OCI-LY7 (cell line): ENCODE data around the gene ROM1. TPM values are rescaled to one million over a fixed set of nuclear protein-coding genes. Genes with fewer than 3 reads are reported as not detected.

Experiments used
- BruUV-seq: library from RNA; stranded (reverse); fragments of 400-500 nt; replicated peaks from 2 replicates; lab custom pipeline; 2021; lab: Mats Ljungman, UMichigan
- CTCF ChIA-PET: fragments of 300-600 bp; sonication (Branson Sonifier 250); formaldehyde crosslinking; loops from one replicate; lab custom pipeline; 2022; ENCODE audit warnings: antibody characterized with exemption; ENCODE audit not compliant: unreplicated experiment; lab: Charles Lee
- POLR2A ChIA-PET: fragments of 300-600 bp; sonication (Branson Sonifier 250); formaldehyde crosslinking; loops from one replicate; lab custom pipeline; 2022; ENCODE audit warnings: antibody characterized with exemption; lab: Charles Lee
- DNase-seq: peaks from one replicate; pipeline ENCODE4 v3.0.0-alpha.2; 2015; ENCODE audit warnings: low spot score
- H2AFZ ChIP-seq: fragments of 200-600 bp; sonication (generic), shearing (Covaris generic); 2 replicates; pipeline ENCODE4 v1.6.1; 2014; ENCODE audit warnings: mild to moderate bottlenecking, antibody characterized with exemption, low read length, moderate library complexity
- H3K27ac ChIP-seq: fragments of 200-600 bp; sonication (generic); 2 replicates; pipeline ENCODE4 v1.5.1; 2014; ENCODE audit warnings: mixed run types, low read depth, mild to moderate bottlenecking, moderate library complexity, low read length, inconsistent platforms; ENCODE audit not compliant: poor library complexity, severe bottlenecking
- H3K36me3 ChIP-seq: fragments of 200-600 bp; sonication (generic); 2 replicates; pipeline ENCODE4 v1.6.1; 2014; ENCODE audit warnings: mild to moderate bottlenecking, antibody characterized with exemption, low read length, moderate library complexity, mixed read lengths; ENCODE audit not compliant: insufficient read depth
- H3K4me1 ChIP-seq: fragments of 200-600 bp; sonication (generic); 2 replicates; pipeline ENCODE4 v1.5.1; 2014; ENCODE audit warnings: mild to moderate bottlenecking, low read length; ENCODE audit not compliant: insufficient read depth, poor library complexity, severe bottlenecking
- H3K4me2 ChIP-seq: fragments of 200-600 bp; sonication (generic); 2 replicates; pipeline ENCODE4 v1.6.1; 2014; ENCODE audit warnings: mild to moderate bottlenecking, low read length
- H3K4me3 ChIP-seq: fragments of 200-600 bp; sonication (generic); 2 replicates; pipeline ENCODE4 v1.5.1; 2014; ENCODE audit warnings: mild to moderate bottlenecking, low read depth, low read length; ENCODE audit not compliant: poor library complexity, severe bottlenecking
- H3K79me2 ChIP-seq: fragments of 200-600 bp; sonication (generic); 2 replicates; pipeline ENCODE4 v1.6.1; 2016; ENCODE audit warnings: low read depth, mild to moderate bottlenecking, low read length, moderate library complexity, mixed read lengths; ENCODE audit not compliant: insufficient read depth
- H3K9me2 ChIP-seq: fragments of 200-600 bp; sonication (generic); 2 replicates; pipeline ENCODE4 v1.6.1; 2016; ENCODE audit warnings: mild to moderate bottlenecking, low read length, mixed read lengths; ENCODE audit not compliant: insufficient read depth
- H3K9me3 ChIP-seq: fragments of 200-600 bp; sonication (generic); 2 replicates; pipeline ENCODE4 v1.6.1; 2014; ENCODE audit warnings: mild to moderate bottlenecking, mixed run types, low read length, mixed read lengths
- H4K20me1 ChIP-seq: fragments of 200-600 bp; sonication (generic); 2 replicates; pipeline ENCODE4 v1.6.1; 2014; ENCODE audit warnings: mild to moderate bottlenecking, antibody characterized with exemption, low read length, moderate library complexity, mixed read lengths; ENCODE audit not compliant: insufficient read depth
- CTCF ChIP-seq: fragments of 200-600 bp; sonication (generic); conservative IDR thresholded peaks from 2 replicates; pipeline ENCODE4 v1.5.1; 2014; ENCODE audit warnings: mild to moderate bottlenecking, antibody characterized with exemption, low read length, moderate library complexity, mixed read lengths
- EZH2phosphoT487 ChIP-seq: fragments of 200-600 bp; sonication (generic); IDR thresholded peaks from 2 replicates; pipeline ENCODE4 v1.6.1; 2018; ENCODE audit warnings: low read depth, borderline replicate concordance, mild to moderate bottlenecking, mixed run types, antibody characterized with exemption, low read length, moderate library complexity, mixed read lengths
- intact Hi-C: fragments of 100-400 bp; cut with micrococcal nuclease; formaldehyde crosslinking; loops from one replicate; pipeline ENCODE4 v1.10.0; 2022; ENCODE audit not compliant: unreplicated experiment
- total RNA-seq, 2 experiments: library from RNA; depleted of rRNA in 1 of 2; stranded (reverse); fragments of >200 nt in 1 of 2; shearing (Covaris generic) in 1 of 2; gene quantifications; 2 replicates each; pipeline ENCODE4 v1.2.3, GENCODE V29; 2014 to 2022

The ROM1 gene
- total RNA-seq, 2 experiments from 2014 or later = 0.69 to 2.5 TPM

GRCh38 chr11:62610403-62610802 lies 2.7 kb upstream of the ROM1 start:
- Histone ChIP-seq H4K20me1 (no peaks in the 10 kb centered on the region), H3K4me3 (no peak overlapping the region), H3K4me1 (peaks cover 37% of the 10 kb centered on the region), H3K27ac (no peak overlapping the region), H3K9me3 (no peaks in the 10 kb centered on the region), H3K4me2 (peak overlapping the region; percentile 86; the same call in 1 of the 2 replicates), H3K36me3 (peaks cover 23% of the 10 kb centered on the region), H2AFZ (no peak overlapping the region), H3K79me2 (peaks cover 5% of the 10 kb centered on the region; the same call in 1 of the 2 replicates), H3K9me2 (no peaks in the 10 kb centered on the region)
- no TSS peak for BruUV-seq
- intact Hi-C loops = no loop called here
- no peak for TF ChIP-seq CTCF
- POLR2A ChIA-PET = interaction anchor here (0.6 to 1.2 kb wide), 2 partner anchors 11 to 28 kb away, joined by 3 to 5 read pairs; partner anchors contain the start of gene B3GAT3
- CTCF ChIA-PET = interaction anchor here (1.0 kb wide), 1 partner anchor 9 kb away, joined by 4 read pairs; the partner anchor contains the start of gene MTA2
- DNase-seq = no peak

GRCh38 chr11:62610814-62611704 lies 2.0 kb upstream of the ROM1 start:
- Histone ChIP-seq H3K4me2 (peak overlapping the region; percentile 86), H2AFZ (no peak overlapping the region), H4K20me1 (no peaks in the 10 kb centered on the region), H3K9me3 (no peaks in the 10 kb centered on the region), H3K27ac (peak overlapping the region; percentile 61), H3K4me1 (peaks cover 37% of the 10 kb centered on the region), H3K9me2 (no peaks in the 10 kb centered on the region), H3K79me2 (peaks cover 5% of the 10 kb centered on the region; the same call in 1 of the 2 replicates), H3K36me3 (peaks cover 17% of the 10 kb centered on the region), H3K4me3 (peak overlapping the region; percentile 71)
- DNase-seq = no peak
- CTCF ChIA-PET = interaction anchor here (1.0 to 1.1 kb wide), 2 partner anchors 10 to 19 kb away, joined by 3 to 4 read pairs; partner anchors contain the start of gene MTA2
- TF ChIP-seq EZH2phosphoT487 (no peak), CTCF (no peak)
- BruUV-seq = no TSS peak
- POLR2A ChIA-PET = interaction anchor here (0.6 to 1.2 kb wide), 5 partner anchors 10 to 57 kb away, joined by 3 to 9 read pairs (median 5); partner anchors contain the start of genes B3GAT3 and MTA2
- intact Hi-C loops = no loop called here
